BJ (cell line): Measurements from ENCODE around the gene RELL1. TPM values are rescaled to one million over a fixed set of nuclear protein-coding genes. Genes with fewer than 3 reads are reported as not detected.

ENCODE experiments used
- CTCF ChIA-PET: fragments of 350-600 bp; formaldehyde crosslinking; extraction: SDS; loops from one replicate; lab custom pipeline; 2021; ENCODE audit warnings: antibody characterized with exemption, inconsistent platforms; lab: Yijun Ruan, JAX
- POLR2A ChIA-PET: fragments of 300-600 bp; sonication (Branson Sonifier 250); formaldehyde crosslinking; extraction: SDS; loops from one replicate; lab custom pipeline; 2021; ENCODE audit warnings: antibody characterized with exemption; lab: Charles Lee
- DNase-seq: peaks from one replicate; pipeline ENCODE4 v3.0.0-alpha.2; 2011; ENCODE audit warnings: low read depth
- H3K27me3 ChIP-seq: 2 replicates; pipeline ENCODE4 v1.6.0; 2011; ENCODE audit warnings: low read length; ENCODE audit not compliant: control insufficient read depth, insufficient read depth
- H3K36me3 ChIP-seq: 2 replicates; pipeline ENCODE4 v1.5.1; 2011; ENCODE audit warnings: low read length; ENCODE audit not compliant: control insufficient read depth, insufficient read depth
- H3K4me3 ChIP-seq: 2 replicates; pipeline ENCODE4 v1.5.1; 2011; ENCODE audit warnings: low read depth, mild to moderate bottlenecking, control low read depth, low read length
- CTCF ChIP-seq: IDR thresholded peaks from 2 replicates; pipeline ENCODE4 v1.5.1; 2011; ENCODE audit warnings: low read depth, mild to moderate bottlenecking, control low read depth, inconsistent platforms, low read length, moderate library complexity; ENCODE audit not compliant: insufficient read depth
- polyA plus RNA-seq: library from polyadenylated mRNA; depleted of rRNA; stranded (reverse); fragments of >200 nt; gene quantifications from 2 replicates; pipeline ENCODE4 v1.2.3, GENCODE V29; 2011

Gene RELL1
- polyA plus RNA-seq, 1 experiment = 6.5 TPM

GRCh38 chr4:37597034-37597433 is 89.1 kb downstream of the RELL1 start:
- no peak for DNase-seq
- Histone ChIP-seq H3K4me3 (no peak overlapping the region), H3K36me3 (no peaks in the 10 kb centered on the region), H3K27me3 (no peaks in the 10 kb centered on the region)
- POLR2A ChIA-PET = no interaction called here
- TF ChIP-seq CTCF = no peak
- CTCF ChIA-PET = interaction anchor here (3.5 kb wide), 1 partner anchor 205 kb away, joined by 14 read pairs; no protein-coding TSS in a partner anchor

- TF ChIP-seq CTCF = no peak
- ChIA-PET CTCF (no interaction called here), POLR2A (no interaction called here)
- Histone ChIP-seq H3K4me3 (no peak overlapping the region), H3K36me3 (no peaks in the 10 kb centered on the region), H3K27me3 (no peaks in the 10 kb centered on the region)
- no peak for DNase-seq
These were observed 90.1 kb downstream of the RELL1 start for GRCh38 chr4:37595875-37596680.

GRCh38 chr4:37594099-37594498 is 92.1 kb downstream of the RELL1 start:
- Histone ChIP-seq H3K4me3 (no peak overlapping the region), H3K27me3 (no peaks in the 10 kb centered on the region), H3K36me3 (no peaks in the 10 kb centered on the region)
- ChIA-PET CTCF (interaction anchor here (1.4 to 1.7 kb wide), 2 partner anchors 9 to 208 kb away, joined by 6 to 8 read pairs; no protein-coding TSS in a partner anchor), POLR2A (no interaction called here)
- TF ChIP-seq CTCF = no peak
- no peak for DNase-seq

- no peaks in the 10 kb centered on the region for H3K36me3 ChIP-seq
- no peaks in the 10 kb centered on the region for H3K27me3 ChIP-seq
- no peak for TF ChIP-seq CTCF
- DNase-seq = no peak
- ChIA-PET POLR2A (no interaction called here), CTCF (interaction anchor here (3.5 kb wide), 1 partner anchor 25 kb away, joined by 9 read pairs; no protein-coding TSS in a partner anchor)
- H3K4me3 ChIP-seq = no peak overlapping the region
These were observed 94.8 kb downstream of the RELL1 start for GRCh38 chr4:37591349-37591748.

- no peaks in the 10 kb centered on the region for H3K27me3 ChIP-seq
- H3K36me3 ChIP-seq = no peaks in the 10 kb centered on the region
- POLR2A ChIA-PET = no interaction called here
- no peak for TF ChIP-seq CTCF
- DNase-seq = no peak
- CTCF ChIA-PET = interaction anchor here (0.7 to 3.5 kb wide), 2 partner anchors 23 to 445 kb away, joined by 3 to 9 read pairs; no protein-coding TSS in a partner anchor
- no peak overlapping the region for H3K4me3 ChIP-seq
These were observed 96.2 kb downstream of the RELL1 start for GRCh38 chr4:37590016-37590415.
